ENCODE measurements around the gene CMSS1.

DNA sequence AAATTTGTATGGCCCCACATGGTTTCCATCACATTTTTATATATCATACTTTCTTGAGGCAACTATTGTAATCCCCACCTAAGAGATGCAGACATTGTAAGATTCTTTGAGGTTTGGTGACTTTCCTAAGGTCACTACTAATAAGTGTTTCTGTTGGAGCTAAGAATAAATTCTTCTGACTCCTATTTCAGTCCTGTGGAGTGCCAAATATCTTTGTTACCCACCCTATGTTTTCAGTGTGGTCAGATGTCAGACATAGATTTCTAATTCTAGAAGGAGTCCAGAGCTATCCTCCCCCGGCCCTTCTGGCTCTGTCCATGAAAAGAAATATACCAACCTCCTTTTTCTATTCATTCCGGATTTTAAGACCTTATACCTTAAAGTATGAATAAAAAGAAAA lies 342.9 kb downstream of the CMSS1 start:
- TF ChIP-seq CTCF (tag by site-specific recombination; IDR thresholded peaks at IDR 0.05) (no peak), SP2 (tag by site-specific recombination; IDR thresholded peaks at IDR 0.05) (no peak), ZNF211 (tag by site-specific recombination; IDR thresholded peaks at IDR 0.05; ENCODE audit: low read depth) (no peak), ZNF19 (tag by site-specific recombination; IDR thresholded peaks at IDR 0.05; ENCODE audit: low read depth) (no peak)
